ENCODE data around the gene STX17.

STX17 gene

DNA sequence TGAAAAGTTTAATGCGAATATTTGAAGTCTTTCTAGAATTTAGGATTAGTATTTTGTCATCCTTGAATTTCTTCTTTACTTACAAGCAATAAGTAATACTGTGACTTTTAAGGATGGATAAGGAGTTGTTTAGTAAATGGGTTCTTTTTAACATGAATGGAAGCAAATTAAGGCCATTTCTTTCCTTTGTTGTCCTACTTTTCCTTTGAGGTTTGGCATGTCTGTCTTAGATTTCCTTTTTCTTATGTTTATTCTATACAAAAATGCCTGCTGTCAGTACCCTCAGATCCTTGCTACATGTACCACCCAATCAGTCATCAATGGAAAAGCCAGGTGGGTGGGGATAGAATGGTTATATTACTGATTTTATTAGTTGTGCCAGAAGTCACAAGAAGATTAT, 10.2 kb downstream of the STX17 start:
- Histone ChIP-seq H3K4me3 (ENCODE audit: low read depth, low read length) (no peak overlapping the region), H3K27ac (no peak overlapping the region), H3K27me3 (ENCODE audit: control insufficient read depth, insufficient read depth, low read length) (no peaks in the 10 kb centered on the region), H3K9me3 (ENCODE audit: control insufficient read depth, low read length) (no peaks in the 10 kb centered on the region), H3K4me2 (ENCODE audit: low read length) (no peak overlapping the region), H3K36me3 (ENCODE audit: control insufficient read depth, insufficient read depth, low read length) (no peaks in the 10 kb centered on the region), H2AFZ (no peak overlapping the region), H3K79me2 (peaks cover 6% of the 10 kb centered on the region), H3K4me1 (no peaks in the 10 kb centered on the region), H3K9ac (no peak overlapping the region)
- TF ChIP-seq, protein P1, sequence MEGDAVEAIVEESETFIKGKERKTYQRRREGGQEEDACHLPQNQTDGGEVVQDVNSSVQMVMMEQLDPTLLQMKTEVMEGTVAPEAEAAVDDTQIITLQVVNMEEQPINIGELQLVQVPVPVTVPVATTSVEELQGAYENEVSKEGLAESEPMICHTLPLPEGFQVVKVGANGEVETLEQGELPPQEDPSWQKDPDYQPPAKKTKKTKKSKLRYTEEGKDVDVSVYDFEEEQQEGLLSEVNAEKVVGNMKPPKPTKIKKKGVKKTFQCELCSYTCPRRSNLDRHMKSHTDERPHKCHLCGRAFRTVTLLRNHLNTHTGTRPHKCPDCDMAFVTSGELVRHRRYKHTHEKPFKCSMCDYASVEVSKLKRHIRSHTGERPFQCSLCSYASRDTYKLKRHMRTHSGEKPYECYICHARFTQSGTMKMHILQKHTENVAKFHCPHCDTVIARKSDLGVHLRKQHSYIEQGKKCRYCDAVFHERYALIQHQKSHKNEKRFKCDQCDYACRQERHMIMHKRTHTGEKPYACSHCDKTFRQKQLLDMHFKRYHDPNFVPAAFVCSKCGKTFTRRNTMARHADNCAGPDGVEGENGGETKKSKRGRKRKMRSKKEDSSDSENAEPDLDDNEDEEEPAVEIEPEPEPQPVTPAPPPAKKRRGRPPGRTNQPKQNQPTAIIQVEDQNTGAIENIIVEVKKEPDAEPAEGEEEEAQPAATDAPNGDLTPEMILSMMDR (IDR thresholded peaks at IDR 0.05): no peak

DNA sequence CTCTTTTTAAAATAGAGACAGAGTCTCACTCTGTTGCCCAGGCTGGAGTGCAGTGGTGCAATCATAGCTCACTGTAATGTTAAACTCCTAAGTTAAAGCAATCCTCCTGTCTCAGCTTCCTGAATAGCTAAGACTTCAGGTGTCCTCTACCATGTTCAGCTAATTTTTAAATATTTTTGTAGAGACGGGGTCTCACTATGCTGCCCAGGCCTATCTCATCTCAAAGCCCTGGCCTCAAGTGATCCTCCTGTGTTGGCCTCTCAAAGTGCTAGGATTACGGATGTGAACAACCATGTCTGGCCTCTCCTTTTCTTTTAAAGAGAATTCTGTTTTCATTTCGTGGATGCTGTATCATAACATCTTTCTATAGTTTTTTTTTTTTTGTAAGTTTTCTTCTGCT, 11.7 kb downstream of the STX17 start:
- Histone ChIP-seq H3K4me1 (no peaks in the 10 kb centered on the region), H2AFZ (no peak overlapping the region), H3K9me3 (ENCODE audit: control insufficient read depth, low read length) (no peaks in the 10 kb centered on the region), H3K4me2 (ENCODE audit: low read length) (no peak overlapping the region), H3K79me2 (peaks cover 3% of the 10 kb centered on the region), H3K27me3 (ENCODE audit: control insufficient read depth, insufficient read depth, low read length) (no peaks in the 10 kb centered on the region), H3K4me3 (ENCODE audit: low read depth, low read length) (no peak overlapping the region), H3K36me3 (ENCODE audit: control insufficient read depth, insufficient read depth, low read length) (no peaks in the 10 kb centered on the region), H3K9ac (no peak overlapping the region), H3K27ac (no peak overlapping the region)
- TF ChIP-seq, protein P1 (IDR thresholded peaks at IDR 0.05): no peak

DNA sequence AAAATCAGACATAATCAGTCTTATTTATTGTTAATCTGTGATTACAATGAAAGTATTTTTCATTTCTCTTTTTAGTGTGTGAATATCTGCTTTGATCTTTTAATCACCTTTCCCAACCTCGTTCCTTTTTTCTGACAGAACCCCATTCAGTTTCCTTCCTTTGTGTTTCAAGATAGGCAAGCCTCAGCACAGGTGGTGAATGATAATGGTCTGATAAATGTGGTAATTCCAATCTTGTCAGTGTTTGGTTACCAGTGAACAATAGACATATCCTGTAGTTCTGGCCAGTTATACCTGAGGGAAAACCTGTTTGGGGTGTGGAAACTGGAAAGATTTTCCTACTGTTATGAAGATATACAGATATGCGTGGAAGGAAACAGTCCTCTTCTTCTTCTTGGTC, 13.5 kb downstream of the STX17 start:
- no peak overlapping the region for H3K4me2 ChIP-seq (ENCODE audit: low read length)
- H3K9me3 ChIP-seq (ENCODE audit: control insufficient read depth, low read length): no peaks in the 10 kb centered on the region
- TF ChIP-seq, protein P1 (IDR thresholded peaks at IDR 0.05): no peak
- H3K79me2 ChIP-seq: peaks cover 3% of the 10 kb centered on the region
- H3K27me3 ChIP-seq (ENCODE audit: control insufficient read depth, insufficient read depth, low read length): no peaks in the 10 kb centered on the region
- H3K36me3 ChIP-seq (ENCODE audit: control insufficient read depth, insufficient read depth, low read length): no peaks in the 10 kb centered on the region
- H2AFZ ChIP-seq: no peak overlapping the region
- no peak overlapping the region for H3K4me3 ChIP-seq (ENCODE audit: low read depth, low read length)
- H3K27ac ChIP-seq: no peak overlapping the region
- H3K9ac ChIP-seq: no peak overlapping the region
- H3K4me1 ChIP-seq: no peaks in the 10 kb centered on the region

DNA sequence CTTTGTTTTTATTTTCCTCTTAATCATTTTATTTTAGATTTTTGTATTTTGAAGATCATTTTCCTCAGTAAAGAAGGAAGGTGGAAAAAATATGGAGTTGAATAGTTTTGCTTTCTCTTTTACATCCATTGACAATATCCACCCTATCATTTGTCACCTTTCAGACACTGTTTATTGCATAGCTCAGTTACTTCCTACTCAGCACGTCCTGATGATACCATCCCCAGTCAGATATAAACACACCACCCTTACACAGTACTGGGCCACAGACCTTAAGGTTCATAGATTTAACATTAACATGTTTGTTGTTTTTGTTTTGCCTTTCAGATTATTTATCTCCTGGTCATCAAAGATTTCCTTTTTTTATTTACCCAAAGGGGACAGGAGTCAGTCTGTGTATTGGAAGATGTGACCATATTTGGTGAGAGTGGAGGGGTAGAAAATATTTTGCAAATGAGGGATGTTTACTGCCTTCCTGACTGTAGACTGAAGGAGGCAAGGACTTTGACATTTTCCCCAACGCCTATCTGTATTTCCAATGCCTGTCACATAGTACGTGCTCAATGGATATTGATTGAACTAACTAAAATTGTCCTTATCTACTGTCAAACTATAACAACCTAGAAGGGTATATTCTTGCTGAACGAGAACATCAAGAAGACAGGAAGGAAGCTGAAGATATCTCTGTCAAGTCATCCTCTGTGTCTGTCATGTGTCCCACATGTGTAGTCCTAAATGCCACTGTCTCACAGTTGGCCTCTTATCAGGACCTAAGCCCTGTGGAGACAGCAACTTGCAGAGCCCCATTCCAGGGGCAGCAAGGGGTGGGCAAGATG, 15.6 kb downstream of the STX17 start:
- no peaks in the 10 kb centered on the region for H3K4me1 ChIP-seq
- peaks cover 5% of the 10 kb centered on the region for H3K79me2 ChIP-seq
- H3K9me3 ChIP-seq (ENCODE audit: control insufficient read depth, low read length): no peaks in the 10 kb centered on the region
- H2AFZ ChIP-seq: no peak overlapping the region
- no peak overlapping the region for H3K9ac ChIP-seq
- no peak overlapping the region for H3K4me2 ChIP-seq (ENCODE audit: low read length)
- H3K27ac ChIP-seq: no peak overlapping the region
- no peak overlapping the region for H3K4me3 ChIP-seq (ENCODE audit: low read depth, low read length)
- TF ChIP-seq, protein P1 (IDR thresholded peaks at IDR 0.05): no peak
- H3K36me3 ChIP-seq (ENCODE audit: control insufficient read depth, insufficient read depth, low read length): no peaks in the 10 kb centered on the region
- H3K27me3 ChIP-seq (ENCODE audit: control insufficient read depth, insufficient read depth, low read length): no peaks in the 10 kb centered on the region

DNA sequence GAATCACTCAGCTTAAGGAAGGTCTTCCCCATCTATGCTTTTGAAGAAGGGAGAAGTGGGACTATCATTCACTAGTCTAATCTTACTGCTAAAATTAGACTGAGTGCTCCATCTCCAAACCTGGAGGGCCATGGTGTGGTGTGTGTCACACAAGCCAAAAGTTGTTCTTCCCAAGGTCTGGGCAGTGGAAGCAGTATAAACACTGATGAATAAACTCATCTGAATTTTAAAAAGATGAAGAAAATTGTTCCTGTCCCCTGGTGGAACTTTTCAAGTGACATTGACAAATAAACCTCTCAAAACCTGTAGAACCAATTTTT, 16.2 kb downstream of the STX17 start:
- H3K4me3 ChIP-seq (ENCODE audit: low read depth, low read length): no peak overlapping the region
- no peak overlapping the region for H3K4me2 ChIP-seq (ENCODE audit: low read length)
- TF ChIP-seq, protein P1 (IDR thresholded peaks at IDR 0.05): no peak
- no peak overlapping the region for H3K9ac ChIP-seq
- H3K79me2 ChIP-seq: peaks cover 2% of the 10 kb centered on the region
- H3K4me1 ChIP-seq: no peaks in the 10 kb centered on the region
- no peak overlapping the region for H3K27ac ChIP-seq
- H3K36me3 ChIP-seq (ENCODE audit: control insufficient read depth, insufficient read depth, low read length): no peaks in the 10 kb centered on the region
- no peak overlapping the region for H2AFZ ChIP-seq
- H3K9me3 ChIP-seq (ENCODE audit: control insufficient read depth, low read length): no peaks in the 10 kb centered on the region
- no peaks in the 10 kb centered on the region for H3K27me3 ChIP-seq (ENCODE audit: control insufficient read depth, insufficient read depth, low read length)
